Measurements from ENCODE around the gene ATMIN.

Gene ATMIN

GRCh38 chr16:80993834-80994233 is 41.8 kb upstream of the ATMIN start:
- peaks cover 0 to 6% of the 10 kb centered on the region in 2 donors for H3K36me3 ChIP-seq (ENCODE audit: control insufficient read depth in 2 of 2, insufficient read depth in 2 of 2, low read length in 2 of 2)
- no peak overlapping the region for H3K9ac ChIP-seq (ENCODE audit: low read depth in 1 of 2, low read length in 2 of 2)
- peaks cover 7 to 16% of the 10 kb centered on the region in 2 donors for H3K4me1 ChIP-seq (ENCODE audit: control insufficient read depth in 2 of 2, insufficient read depth in 2 of 2, low read length in 2 of 2)
- no peak overlapping the region for H3K4me3 ChIP-seq (ENCODE audit: low read length in 2 of 2)
- H3K27ac ChIP-seq (ENCODE audit: low read depth in 2 of 2, low read length in 2 of 2) = peak overlapping the region in 1 of 2 donors; percentile 37
- H3K27me3 ChIP-seq (ENCODE audit: control insufficient read depth in 2 of 2, insufficient read depth in 2 of 2, low read length in 2 of 2) = no peaks in the 10 kb centered on the region
- H3K9me3 ChIP-seq (ENCODE audit: control insufficient read depth in 2 of 2, low read length in 2 of 2) = no peaks in the 10 kb centered on the region

- H3K27ac ChIP-seq (ENCODE audit: low read depth in 2 of 2, low read length in 2 of 2) = peak overlapping the region in 1 of 2 donors; percentile 55
- no peaks in the 10 kb centered on the region for H3K27me3 ChIP-seq (ENCODE audit: control insufficient read depth in 2 of 2, insufficient read depth in 2 of 2, low read length in 2 of 2)
- no peaks in the 10 kb centered on the region for H3K9me3 ChIP-seq (ENCODE audit: control insufficient read depth in 2 of 2, low read length in 2 of 2)
- H3K36me3 ChIP-seq (ENCODE audit: control insufficient read depth in 2 of 2, insufficient read depth in 2 of 2, low read length in 2 of 2) = peaks cover 0 to 6% of the 10 kb centered on the region in 2 donors
- H3K9ac ChIP-seq (ENCODE audit: low read depth in 1 of 2, low read length in 2 of 2) = no peak overlapping the region
- H3K4me3 ChIP-seq (ENCODE audit: low read length in 2 of 2) = no peak overlapping the region
- peaks cover 7 to 16% of the 10 kb centered on the region in 2 donors for H3K4me1 ChIP-seq (ENCODE audit: control insufficient read depth in 2 of 2, insufficient read depth in 2 of 2, low read length in 2 of 2)
Measured at GRCh38 chr16:80994451-80994850, 41.2 kb upstream of the ATMIN start.

- Histone ChIP-seq H3K4me3 (ENCODE audit: low read length in 2 of 2) (peak overlapping the region; percentile 62 to 69), H3K36me3 (ENCODE audit: control insufficient read depth in 2 of 2, insufficient read depth in 2 of 2, low read length in 2 of 2) (peaks cover 0 to 3% of the 10 kb centered on the region in 2 donors), H3K9me3 (ENCODE audit: control insufficient read depth in 2 of 2, low read length in 2 of 2) (no peaks in the 10 kb centered on the region), H3K27ac (ENCODE audit: low read depth in 2 of 2, low read length in 2 of 2) (peak overlapping the region; percentile 18 to 75), H3K9ac (ENCODE audit: low read depth in 1 of 2, low read length in 2 of 2) (peak overlapping the region in 1 of 2 donors; percentile 51), H3K27me3 (ENCODE audit: control insufficient read depth in 2 of 2, insufficient read depth in 2 of 2, low read length in 2 of 2) (no peaks in the 10 kb centered on the region), H3K4me1 (ENCODE audit: control insufficient read depth in 2 of 2, insufficient read depth in 2 of 2, low read length in 2 of 2) (peaks cover 12 to 18% of the 10 kb centered on the region in 2 donors)
Measured at GRCh38 chr16:80996688-80997138, 38.9 kb upstream of the ATMIN start.

GRCh38 chr16:80997139-80997798 is 38.4 kb upstream of the ATMIN start:
- Histone ChIP-seq H3K27ac (ENCODE audit: low read depth in 2 of 2, low read length in 2 of 2) (peak overlapping the region; percentile 18 to 75), H3K36me3 (ENCODE audit: control insufficient read depth in 2 of 2, insufficient read depth in 2 of 2, low read length in 2 of 2) (peaks cover 0 to 3% of the 10 kb centered on the region in 2 donors), H3K9me3 (ENCODE audit: control insufficient read depth in 2 of 2, low read length in 2 of 2) (no peaks in the 10 kb centered on the region), H3K9ac (ENCODE audit: low read depth in 1 of 2, low read length in 2 of 2) (peak overlapping the region; percentile 51 to 60), H3K4me1 (ENCODE audit: control insufficient read depth in 2 of 2, insufficient read depth in 2 of 2, low read length in 2 of 2) (peaks cover 13 to 20% of the 10 kb centered on the region in 2 donors), H3K4me3 (ENCODE audit: low read length in 2 of 2) (peak overlapping the region; percentile 62 to 69), H3K27me3 (ENCODE audit: control insufficient read depth in 2 of 2, insufficient read depth in 2 of 2, low read length in 2 of 2) (no peaks in the 10 kb centered on the region)

GRCh38 chr16:80997964-80998620 is 37.5 kb upstream of the ATMIN start:
- H3K27ac ChIP-seq (ENCODE audit: low read depth in 2 of 2, low read length in 2 of 2) = peak overlapping the region; percentile 4 to 75

GRCh38 chr16:81000873-81001272 is 34.8 kb upstream of the ATMIN start:
- H3K27ac ChIP-seq (ENCODE audit: low read depth in 2 of 2, low read length in 2 of 2) = no peak overlapping the region
- H3K27me3 ChIP-seq (ENCODE audit: control insufficient read depth in 2 of 2, insufficient read depth in 2 of 2, low read length in 2 of 2) = no peaks in the 10 kb centered on the region
- no peak overlapping the region for H3K4me3 ChIP-seq (ENCODE audit: low read length in 2 of 2)
- H3K36me3 ChIP-seq (ENCODE audit: control insufficient read depth in 2 of 2, insufficient read depth in 2 of 2, low read length in 2 of 2) = no peaks in the 10 kb centered on the region
- H3K9ac ChIP-seq (ENCODE audit: low read depth in 1 of 2, low read length in 2 of 2) = no peak overlapping the region
- H3K4me1 ChIP-seq (ENCODE audit: control insufficient read depth in 2 of 2, insufficient read depth in 2 of 2, low read length in 2 of 2) = peaks cover 19 to 26% of the 10 kb centered on the region in 2 donors
- no peaks in the 10 kb centered on the region for H3K9me3 ChIP-seq (ENCODE audit: control insufficient read depth in 2 of 2, low read length in 2 of 2)

More at GRCh38 chr16:80997964-80998620, 37.5 kb upstream of the ATMIN start:
- H3K4me1 ChIP-seq (ENCODE audit: control insufficient read depth in 2 of 2, insufficient read depth in 2 of 2, low read length in 2 of 2) = peaks cover 13 to 20% of the 10 kb centered on the region in 2 donors
- H3K27me3 ChIP-seq (ENCODE audit: control insufficient read depth in 2 of 2, insufficient read depth in 2 of 2, low read length in 2 of 2) = no peaks in the 10 kb centered on the region
- peak overlapping the region in 1 of 2 donors; percentile 62 for H3K4me3 ChIP-seq (ENCODE audit: low read length in 2 of 2)
- H3K36me3 ChIP-seq (ENCODE audit: control insufficient read depth in 2 of 2, insufficient read depth in 2 of 2, low read length in 2 of 2) = peaks cover 0 to 3% of the 10 kb centered on the region in 2 donors
- H3K9ac ChIP-seq (ENCODE audit: low read depth in 1 of 2, low read length in 2 of 2) = peak overlapping the region; percentile 51 to 60
- H3K9me3 ChIP-seq (ENCODE audit: control insufficient read depth in 2 of 2, low read length in 2 of 2) = no peaks in the 10 kb centered on the region

- Histone ChIP-seq H3K9me3 (ENCODE audit: control insufficient read depth in 2 of 2, low read length in 2 of 2) (no peaks in the 10 kb centered on the region), H3K9ac (ENCODE audit: low read depth in 1 of 2, low read length in 2 of 2) (no peak overlapping the region), H3K4me3 (ENCODE audit: low read length in 2 of 2) (no peak overlapping the region), H3K4me1 (ENCODE audit: control insufficient read depth in 2 of 2, insufficient read depth in 2 of 2, low read length in 2 of 2) (peaks cover 21 to 26% of the 10 kb centered on the region in 2 donors), H3K36me3 (ENCODE audit: control insufficient read depth in 2 of 2, insufficient read depth in 2 of 2, low read length in 2 of 2) (no peaks in the 10 kb centered on the region), H3K27ac (ENCODE audit: low read depth in 2 of 2, low read length in 2 of 2) (no peak overlapping the region), H3K27me3 (ENCODE audit: control insufficient read depth in 2 of 2, insufficient read depth in 2 of 2, low read length in 2 of 2) (no peaks in the 10 kb centered on the region)
Measured at GRCh38 chr16:81001330-81001729, 34.3 kb upstream of the ATMIN start.

GRCh38 chr16:81003064-81003463 is 32.6 kb upstream of the ATMIN start:
- Histone ChIP-seq H3K9ac (ENCODE audit: low read depth in 1 of 2, low read length in 2 of 2) (no peak overlapping the region), H3K27ac (ENCODE audit: low read depth in 2 of 2, low read length in 2 of 2) (no peak overlapping the region)

GRCh38 chr16:81003610-81004460 is 31.8 kb upstream of the ATMIN start:
- no peaks in the 10 kb centered on the region for H3K27me3 ChIP-seq (ENCODE audit: control insufficient read depth in 2 of 2, insufficient read depth in 2 of 2, low read length in 2 of 2)
- H3K27ac ChIP-seq (ENCODE audit: low read depth in 2 of 2, low read length in 2 of 2) = peak overlapping the region; percentile 48 to 58
- H3K4me1 ChIP-seq (ENCODE audit: control insufficient read depth in 2 of 2, insufficient read depth in 2 of 2, low read length in 2 of 2) = peaks cover 17 to 22% of the 10 kb centered on the region in 2 donors
- H3K36me3 ChIP-seq (ENCODE audit: control insufficient read depth in 2 of 2, insufficient read depth in 2 of 2, low read length in 2 of 2) = no peaks in the 10 kb centered on the region
- H3K4me3 ChIP-seq (ENCODE audit: low read length in 2 of 2) = peak overlapping the region; percentile 48 to 66
- no peaks in the 10 kb centered on the region for H3K9me3 ChIP-seq (ENCODE audit: control insufficient read depth in 2 of 2, low read length in 2 of 2)
- H3K9ac ChIP-seq (ENCODE audit: low read depth in 1 of 2, low read length in 2 of 2) = peak overlapping the region; percentile 10 to 49

More at GRCh38 chr16:81003064-81003463, 32.6 kb upstream of the ATMIN start:
- Histone ChIP-seq H3K4me1 (ENCODE audit: control insufficient read depth in 2 of 2, insufficient read depth in 2 of 2, low read length in 2 of 2) (peaks cover 18% of the 10 kb centered on the region in 2 donors), H3K4me3 (ENCODE audit: low read length in 2 of 2) (no peak overlapping the region), H3K36me3 (ENCODE audit: control insufficient read depth in 2 of 2, insufficient read depth in 2 of 2, low read length in 2 of 2) (no peaks in the 10 kb centered on the region), H3K27me3 (ENCODE audit: control insufficient read depth in 2 of 2, insufficient read depth in 2 of 2, low read length in 2 of 2) (no peaks in the 10 kb centered on the region), H3K9me3 (ENCODE audit: control insufficient read depth in 2 of 2, low read length in 2 of 2) (no peaks in the 10 kb centered on the region)

Data from mucosa of rectum (tissue), 2 donors.